Astrocyte (in vitro differentiated cells and primary cell): ENCODE measurements around the gene ZNF226. TPM values are rescaled to one million over a fixed set of nuclear protein-coding genes. Genes with fewer than 3 reads are reported as not detected.
"Not testable (repeated sequence)": the region's sequence is repeated elsewhere in the genome, so short reads cannot be mapped to it uniquely, and the experiment has no call there.

ENCODE experiments used
- DNase-seq: peaks from one replicate; pipeline ENCODE4 v3.0.0-alpha.2; 2010; ENCODE audit warnings: low read depth
- FAIRE-seq: peaks from 2 replicates; lab custom pipeline; 2011; peaks lifted over from hg19 to GRCh38; lab: Jason Lieb, UNC
- H2AFZ ChIP-seq: 2 replicates; pipeline ENCODE4 v1.6.0; 2012; ENCODE audit warnings: low read depth, low read length, inconsistent platforms
- H3K27ac ChIP-seq: 2 replicates; pipeline ENCODE4 v1.5.1; 2011; ENCODE audit warnings: low read depth, low read length, inconsistent platforms
- H3K27me3 ChIP-seq: 2 replicates; pipeline ENCODE4 v1.6.0; 2011; ENCODE audit warnings: low read length, inconsistent platforms; ENCODE audit not compliant: insufficient read depth
- H3K36me3 ChIP-seq: 2 replicates; pipeline ENCODE4 v1.5.1; 2011; ENCODE audit warnings: low read length, inconsistent platforms; ENCODE audit not compliant: insufficient read depth
- H3K4me1 ChIP-seq: 2 replicates; pipeline ENCODE4 v1.5.1; 2011; ENCODE audit warnings: low read length, inconsistent platforms; ENCODE audit not compliant: insufficient read depth
- H3K4me2 ChIP-seq: 2 replicates; pipeline ENCODE4 v1.6.0; 2012; ENCODE audit warnings: low read length, inconsistent platforms
- H3K4me3 ChIP-seq: 2 replicates; pipeline ENCODE4 v1.5.1; 2011; ENCODE audit warnings: low read depth, mild to moderate bottlenecking, low read length, inconsistent platforms; ENCODE audit not compliant: insufficient read depth
- H3K79me2 ChIP-seq: 2 replicates; pipeline ENCODE4 v1.6.0; 2012; ENCODE audit warnings: mild to moderate bottlenecking, low read length, inconsistent platforms; ENCODE audit not compliant: insufficient read depth
- H3K9ac ChIP-seq: 2 replicates; pipeline ENCODE4 v1.6.0; 2012; ENCODE audit warnings: mild to moderate bottlenecking, low read length, inconsistent platforms
- H3K9me3 ChIP-seq: 2 replicates; pipeline ENCODE4 v1.5.1; 2012; ENCODE audit warnings: low read depth, mild to moderate bottlenecking, low read length, inconsistent platforms; ENCODE audit not compliant: insufficient read depth
- H4K20me1 ChIP-seq: 2 replicates; pipeline ENCODE4 v1.6.0; 2012; ENCODE audit warnings: low read length, inconsistent platforms; ENCODE audit not compliant: insufficient read depth
- H3K27ac Mint-ChIP-seq: one replicate; pipeline ENCODE4 v1.8.0; 2021; ENCODE audit warnings: mild to moderate bottlenecking, mixed read lengths; ENCODE audit not compliant: unreplicated experiment
- H3K27me3 Mint-ChIP-seq: one replicate; pipeline ENCODE4 v1.8.0; 2021; ENCODE audit warnings: low read depth, mixed read lengths; ENCODE audit not compliant: unreplicated experiment
- H3K36me3 Mint-ChIP-seq: one replicate; pipeline ENCODE4 v1.8.0; 2021; ENCODE audit warnings: low read depth, mixed read lengths; ENCODE audit not compliant: unreplicated experiment
- H3K4me1 Mint-ChIP-seq: one replicate; pipeline ENCODE4 v1.8.0; 2021; ENCODE audit warnings: low read depth, mixed read lengths; ENCODE audit not compliant: unreplicated experiment
- H3K4me3 Mint-ChIP-seq: one replicate; pipeline ENCODE4 v1.8.0; 2021; ENCODE audit warnings: mild to moderate bottlenecking, moderate library complexity, mixed read lengths; ENCODE audit not compliant: unreplicated experiment
- H3K9me3 Mint-ChIP-seq: one replicate; pipeline ENCODE4 v1.8.0; 2021; ENCODE audit warnings: mild to moderate bottlenecking, mixed read lengths; ENCODE audit not compliant: unreplicated experiment
- CTCF ChIP-seq: IDR thresholded peaks from 2 replicates; pipeline ENCODE4 v1.5.1; 2011; ENCODE audit warnings: low read depth, mild to moderate bottlenecking, inconsistent platforms, low read length, moderate library complexity; ENCODE audit not compliant: insufficient read depth
- EZH2 ChIP-seq: IDR thresholded peaks from 2 replicates; pipeline ENCODE4 v1.6.1; 2012; ENCODE audit warnings: mild to moderate bottlenecking, low read length, inconsistent platforms; ENCODE audit not compliant: insufficient read depth
- total RNA-seq: library from RNA; stranded (reverse); gene quantifications from 2 replicates; pipeline ENCODE4 v1.2.1, GENCODE V29; 2021

The ZNF226 gene
- total RNA-seq, 1 donor from 2014 or later: 24.4 TPM

GRCh38 chr19:44212866-44213346, 48.0 kb downstream of the ZNF226 start:
- peak overlapping the region; percentile 73 for H3K27ac ChIP-seq
- FAIRE-seq: no peak
- Mint-ChIP-seq H3K9me3 (no peaks in the 10 kb centered on the region), H3K4me1 (peaks cover 4% of the 10 kb centered on the region), H3K27ac (peak overlapping the region; percentile 3), H3K27me3 (no peaks in the 10 kb centered on the region), H3K36me3 (peaks cover 7% of the 10 kb centered on the region), H3K4me3 (peak overlapping the region; percentile 87)
- no peaks in the 10 kb centered on the region for H3K4me1 ChIP-seq
- H2AFZ ChIP-seq: peak overlapping the region; percentile 87
- peaks cover 26% of the 10 kb centered on the region for H3K79me2 ChIP-seq
- peaks cover 6% of the 10 kb centered on the region for H3K36me3 ChIP-seq
- no peak for TF ChIP-seq EZH2
- TF ChIP-seq CTCF: no peak
- DNase-seq: peak; percentile 30
- H3K27me3 ChIP-seq: no peaks in the 10 kb centered on the region
- H3K9me3 ChIP-seq: no peaks in the 10 kb centered on the region
- no peaks in the 10 kb centered on the region for H4K20me1 ChIP-seq
- peak overlapping the region; percentile 86 for H3K4me2 ChIP-seq
- H3K4me3 ChIP-seq: peak overlapping the region; percentile 93
- peak overlapping the region; percentile 84 for H3K9ac ChIP-seq

GRCh38 chr19:44219926-44220325, 55.0 kb downstream of the ZNF226 start:
- H3K27ac ChIP-seq, H3K27me3 Mint-ChIP-seq, H3K9me3 Mint-ChIP-seq, DNase-seq, H4K20me1 ChIP-seq, FAIRE-seq, H3K9ac ChIP-seq, H3K36me3 ChIP-seq, H2AFZ ChIP-seq, H3K4me3 ChIP-seq, H3K79me2 ChIP-seq, H3K4me3 Mint-ChIP-seq, H3K4me1 Mint-ChIP-seq, H3K27ac Mint-ChIP-seq, H3K4me2 ChIP-seq, H3K27me3 ChIP-seq, H3K9me3 ChIP-seq, H3K4me1 ChIP-seq: not testable (repeated sequence)
- peaks cover 16% of the 10 kb centered on the region for H3K36me3 Mint-ChIP-seq

- not testable (repeated sequence) for DNase-seq, H3K27ac Mint-ChIP-seq, H3K4me2 ChIP-seq, H3K27ac ChIP-seq, FAIRE-seq, H3K4me3 ChIP-seq, H3K9me3 Mint-ChIP-seq, H3K4me3 Mint-ChIP-seq, H4K20me1 ChIP-seq, H3K36me3 ChIP-seq, H3K9me3 ChIP-seq, H3K4me1 Mint-ChIP-seq, H3K79me2 ChIP-seq, H2AFZ ChIP-seq, H3K27me3 Mint-ChIP-seq, H3K9ac ChIP-seq, H3K27me3 ChIP-seq, H3K4me1 ChIP-seq
- H3K36me3 Mint-ChIP-seq: peaks cover 18% of the 10 kb centered on the region
Measured at GRCh38 chr19:44220761-44221160, 55.9 kb downstream of the ZNF226 start.

GRCh38 chr19:44221291-44221690, 56.4 kb downstream of the ZNF226 start:
- not testable (repeated sequence) for H3K4me3 Mint-ChIP-seq

More at GRCh38 chr19:44221291-44221690, 56.4 kb downstream of the ZNF226 start:
- H3K4me1 ChIP-seq, H3K4me1 Mint-ChIP-seq, H3K4me3 ChIP-seq, H3K27ac ChIP-seq, H3K9ac ChIP-seq, H3K27ac Mint-ChIP-seq, H4K20me1 ChIP-seq, H3K4me2 ChIP-seq, H2AFZ ChIP-seq, FAIRE-seq, H3K79me2 ChIP-seq, H3K27me3 ChIP-seq, DNase-seq, H3K36me3 ChIP-seq, H3K9me3 Mint-ChIP-seq, H3K9me3 ChIP-seq, H3K27me3 Mint-ChIP-seq: not testable (repeated sequence)
- peaks cover 21% of the 10 kb centered on the region for H3K36me3 Mint-ChIP-seq

Other genes with a start within 250 kb of the ZNF226 start
- 13.8 and 15.8 TPM in 2 replicates for gene ZNF45, start 229.8 kb upstream of the ZNF226 start, total RNA-seq
- 6.0 and 6.6 TPM in 2 replicates for gene ZNF221, start 213.9 kb upstream of the ZNF226 start, total RNA-seq
- 6.2 and 6.5 TPM in 2 replicates for gene ZNF155, start 180.9 kb upstream of the ZNF226 start, total RNA-seq
- 2.1 and 2.7 TPM in 2 replicates for gene ZNF230, start 162.1 kb upstream of the ZNF226 start, total RNA-seq
- 4.0 and 5.5 TPM in 2 replicates for gene ZNF222, start 139.7 kb upstream of the ZNF226 start, total RNA-seq
- 3.5 and 4.1 TPM in 2 replicates for gene ZNF223, start 113.1 kb upstream of the ZNF226 start, total RNA-seq
- 3.6 and 3.7 TPM in 2 replicates for gene ZNF284, start 92.9 kb upstream of the ZNF226 start, total RNA-seq
- gene ZNF224, start 70.7 kb upstream of the ZNF226 start, total RNA-seq: 24.6 and 25.2 TPM in 2 replicates
- gene ZNF225, start 51.7 kb upstream of the ZNF226 start, total RNA-seq: 4.5 and 4.7 TPM in 2 replicates
- 9.0 and 11.6 TPM in 2 replicates for gene ZNF234, start 23.5 kb upstream of the ZNF226 start, total RNA-seq
- 10.7 and 18.2 TPM in 2 replicates for gene ZNF227, start 47.4 kb downstream of the ZNF226 start, total RNA-seq
- 2.1 and 2.7 TPM in 2 replicates for gene ZNF233, start 94.8 kb downstream of the ZNF226 start, total RNA-seq
- gene ZNF235, start 139.9 kb downstream of the ZNF226 start, total RNA-seq: 4.8 and 6.4 TPM in 2 replicates
- gene ZNF112, start 191.6 kb downstream of the ZNF226 start, total RNA-seq: 4.1 and 4.4 TPM in 2 replicates
- gene ZNF285, start 236.5 kb downstream of the ZNF226 start, total RNA-seq: 2.1 and 2.9 TPM in 2 replicates